SK-MEL-5 (cell line): Measurements from ENCODE around the gene CYBC1. TPM values are rescaled to one million over a fixed set of nuclear protein-coding genes. Genes with fewer than 3 reads are reported as not detected.

Source experiments
- DNase-seq: peaks from one replicate; pipeline ENCODE4 v3.0.0-alpha.2; 2016; ENCODE audit warnings: low read depth, low spot score
- in situ Hi-C: cut with HindIII; loops from 2 replicates; pipeline ENCODE4 v1.10.0; 2016; ENCODE audit warnings: low sequenced_read_pairs, high pct_unique_total_duplicates, low pct_unique_long_range_greater_than_20kb
- total RNA-seq: library from RNA; depleted of rRNA; stranded (reverse); fragments of >200 nt; shearing (Covaris generic); gene quantifications from 2 replicates; pipeline ENCODE4 v1.2.3, GENCODE V29; 2014

The CYBC1 gene
- total RNA-seq, 1 experiment from 2014 or later: 27.3 TPM

DNA sequence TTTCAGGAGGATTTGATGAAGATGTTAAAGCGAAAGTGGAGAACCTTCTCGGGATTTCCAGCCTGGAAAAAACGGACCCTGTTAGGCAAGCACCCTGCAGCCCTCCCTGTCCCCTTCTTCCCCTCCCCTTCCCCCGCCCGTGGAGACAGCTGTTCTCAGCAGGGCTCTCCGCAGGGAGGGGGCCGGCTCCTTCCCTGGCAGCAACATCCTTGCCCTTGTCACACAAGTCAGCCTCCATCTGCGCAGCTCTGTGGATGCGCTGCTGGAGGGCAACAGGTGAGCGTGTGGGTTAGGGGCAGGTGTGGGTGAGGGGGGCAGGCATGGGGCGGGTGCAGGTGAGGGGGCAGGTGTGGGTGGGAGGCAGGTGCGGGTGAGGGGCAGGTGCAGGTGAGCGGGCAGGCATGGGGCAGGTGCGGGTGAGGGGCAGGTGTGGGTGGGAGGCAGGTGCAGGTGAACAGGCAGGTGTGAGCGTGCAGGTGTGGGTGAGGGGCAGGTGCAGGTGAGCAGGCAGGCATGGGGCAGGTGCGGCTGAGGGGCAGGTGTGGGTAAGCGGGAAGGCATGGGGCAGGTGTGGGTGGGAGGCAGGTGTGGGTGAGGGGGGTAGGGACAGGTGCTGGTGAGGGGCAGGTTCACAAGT lies 9.4 kb downstream of the CYBC1 start:
- in situ Hi-C loops: no loop called here
- no peak for DNase-seq

- in situ Hi-C loops: no loop called here
- no peak for DNase-seq
These were observed 10.0 kb downstream of the CYBC1 start for GRCh38 chr17:82440469-82440981.

- in situ Hi-C loops: no loop called here
- DNase-seq: no peak
These were observed 10.7 kb downstream of the CYBC1 start for GRCh38 chr17:82439829-82440365.

- in situ Hi-C loops: no loop called here
- no peak for DNase-seq
These were observed 11.2 kb downstream of the CYBC1 start for GRCh38 chr17:82439194-82439828.

- DNase-seq: no peak
- in situ Hi-C loops: no loop called here
These were observed 12.0 kb downstream of the CYBC1 start for GRCh38 chr17:82438401-82439193.

GRCh38 chr17:82437325-82437668 lies 13.3 kb downstream of the CYBC1 start:
- in situ Hi-C loops: no loop called here
- DNase-seq: no peak

GRCh38 chr17:82436601-82437324 lies 13.8 kb downstream of the CYBC1 start:
- no peak for DNase-seq
- in situ Hi-C loops: no loop called here

DNA sequence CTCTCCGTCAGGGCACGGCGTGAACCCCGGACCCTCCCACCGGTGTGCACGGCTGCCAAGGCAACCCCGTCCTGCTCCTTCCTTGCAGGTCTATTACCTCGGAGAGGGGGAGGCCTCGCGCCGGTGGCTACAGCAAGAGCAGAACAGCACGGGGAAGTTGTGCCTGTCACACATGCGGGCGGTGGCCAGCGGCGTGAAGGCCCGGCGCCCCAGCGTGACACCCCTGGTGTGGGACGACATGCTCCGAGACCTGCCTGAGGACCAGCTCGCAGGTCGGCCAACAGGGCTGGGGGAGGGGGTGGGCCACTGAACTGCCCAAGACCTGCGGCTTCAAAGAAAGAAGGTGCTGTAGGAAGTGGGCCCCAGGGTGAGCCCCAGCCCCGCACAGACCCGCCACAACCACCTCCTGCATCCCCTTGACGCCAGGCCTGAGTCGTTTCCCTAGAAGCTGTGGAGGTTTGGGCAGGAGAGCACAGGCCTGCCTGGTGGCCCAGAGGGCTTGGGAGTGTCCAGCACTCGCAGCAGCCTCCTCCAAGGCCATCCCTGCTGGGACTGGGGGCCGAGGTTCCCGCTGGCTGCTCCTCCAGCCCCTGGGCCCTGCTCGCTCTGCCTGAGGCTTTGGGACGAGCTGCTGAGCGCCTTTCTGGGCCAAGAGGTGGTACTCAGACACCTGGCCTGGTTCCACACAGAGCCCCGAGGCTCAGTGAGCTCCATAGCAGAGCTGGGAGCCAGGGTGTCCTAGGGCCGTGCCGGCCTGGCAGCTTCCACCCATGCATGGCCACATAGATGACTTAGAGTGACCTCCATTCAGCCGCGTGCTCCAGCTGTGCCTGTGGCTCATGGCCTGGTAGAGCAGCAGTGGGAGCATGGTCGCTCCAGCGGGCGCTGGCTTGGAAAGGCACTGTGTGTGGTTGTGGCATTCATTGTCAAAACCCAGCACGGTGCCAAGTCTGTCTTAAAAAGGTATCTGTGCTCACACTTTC lies 14.7 kb downstream of the CYBC1 start:
- DNase-seq: no peak
- in situ Hi-C loops: no loop called here

DNA sequence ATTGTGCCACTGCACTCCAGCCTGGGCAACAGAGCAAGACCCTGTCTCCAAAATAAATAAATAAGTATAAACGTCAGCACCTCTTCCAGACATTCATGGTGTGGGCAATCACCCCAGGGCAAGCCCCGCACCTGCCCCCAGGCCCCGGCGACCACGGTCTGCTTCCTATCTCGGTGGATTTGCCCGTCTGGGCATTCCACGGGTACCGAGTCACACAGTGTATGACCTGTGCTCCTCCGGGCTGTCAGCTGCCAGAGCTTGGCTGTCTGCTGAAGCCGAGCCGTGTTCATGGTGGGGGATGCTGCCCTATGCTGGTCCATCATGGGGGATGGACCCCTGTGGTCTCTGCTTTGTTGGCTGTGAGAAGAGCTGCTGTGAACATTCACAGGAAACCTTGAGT lies 15.4 kb downstream of the CYBC1 start:
- in situ Hi-C loops: no loop called here
- no peak for DNase-seq

DNA sequence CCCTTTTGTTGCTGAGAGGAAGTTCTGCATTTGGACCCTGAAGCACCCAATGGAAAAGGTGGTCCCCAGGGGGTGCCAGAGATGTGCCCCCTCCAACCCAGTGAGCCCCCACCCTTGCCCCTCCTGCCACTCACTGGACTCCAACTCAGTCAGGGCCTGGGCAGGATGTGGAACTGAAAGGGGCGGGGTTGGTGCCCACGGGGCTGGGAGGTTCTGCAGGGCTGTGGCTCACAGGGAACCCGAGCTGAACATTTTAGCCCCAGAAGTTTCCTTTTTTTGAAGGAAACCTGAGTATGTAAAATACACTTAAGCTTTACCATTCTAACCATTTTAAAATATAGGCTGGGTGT lies 16.4 kb downstream of the CYBC1 start:
- DNase-seq: no peak
- in situ Hi-C loops: no loop called here

DNA sequence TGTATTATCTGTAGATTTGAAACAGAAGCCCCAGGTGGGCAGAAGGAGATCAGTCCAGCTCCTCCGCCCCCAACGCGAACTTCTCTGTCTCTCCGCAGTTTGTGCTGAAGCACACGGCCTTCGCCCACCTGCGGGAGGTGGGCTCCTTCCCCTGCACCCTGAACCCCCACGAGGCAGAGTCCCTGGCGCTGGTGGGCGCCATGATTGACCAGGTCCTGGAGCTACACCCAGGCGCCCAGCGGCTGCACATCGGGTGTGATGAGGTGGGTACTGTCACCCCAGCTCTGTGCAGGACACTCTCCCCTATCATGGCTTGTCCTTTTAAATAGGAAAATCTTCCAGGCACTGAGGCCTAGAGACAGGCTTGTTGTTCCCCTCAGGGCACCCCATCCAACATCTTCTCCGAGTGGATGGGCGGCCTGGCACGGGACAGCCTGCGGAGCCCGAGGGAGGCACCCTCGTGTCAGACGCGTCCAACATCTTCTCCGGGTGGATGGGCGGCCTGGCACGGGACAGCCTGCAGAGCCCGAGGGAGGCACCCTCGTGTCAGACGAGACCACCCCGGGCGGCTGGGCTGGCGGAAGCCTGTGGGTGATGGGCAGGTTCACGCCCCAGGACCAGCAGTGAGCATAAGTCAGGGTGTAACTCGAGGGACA lies 16.9 kb downstream of the CYBC1 start:
- no peak for DNase-seq
- in situ Hi-C loops: no loop called here

GRCh38 chr17:82432017-82432416 lies 18.5 kb downstream of the CYBC1 start:
- DNase-seq: no peak
- in situ Hi-C loops: no loop called here

DNA sequence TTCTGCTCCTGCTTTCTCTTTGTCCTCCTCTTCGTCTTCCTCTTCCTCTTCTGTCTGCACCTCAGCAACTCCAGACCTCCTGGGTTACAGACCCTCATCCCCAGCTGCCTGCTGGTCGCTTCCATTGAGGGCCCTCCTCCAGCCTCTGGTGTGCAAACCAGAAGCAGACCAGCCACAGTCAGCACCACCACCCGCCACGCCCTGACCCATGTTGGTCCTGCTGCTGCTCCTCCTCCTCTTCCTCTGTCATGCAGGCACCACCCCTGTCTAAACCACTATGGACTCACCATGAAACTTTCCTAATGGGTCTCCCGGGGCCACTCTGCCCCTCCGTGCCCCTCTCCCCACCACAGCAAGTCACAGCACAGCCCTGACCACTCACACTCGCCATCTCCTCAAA lies 20.7 kb downstream of the CYBC1 start:
- DNase-seq: no peak
- in situ Hi-C loops: no loop called here

DNA sequence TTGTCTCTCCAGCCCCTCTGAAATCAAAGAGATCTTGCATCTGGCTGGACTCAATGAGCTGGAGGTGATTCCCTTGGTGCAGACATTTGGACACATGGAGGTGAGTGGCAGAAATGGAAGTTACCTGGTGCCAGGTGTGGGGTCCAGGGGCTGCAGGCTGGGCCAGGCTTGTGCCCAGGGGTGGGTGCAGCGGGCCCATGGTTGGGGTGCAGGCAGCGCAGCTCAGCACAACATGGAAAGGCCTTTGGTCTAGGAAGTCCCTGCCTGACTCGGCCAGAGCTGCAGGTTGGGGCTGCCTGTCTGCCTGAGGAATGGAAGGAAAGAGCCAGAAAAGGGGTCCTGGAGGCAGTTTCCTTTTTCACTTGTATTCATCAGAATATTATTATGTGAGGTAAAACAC lies 22.0 kb downstream of the CYBC1 start:
- DNase-seq: no peak
- in situ Hi-C loops: no loop called here

DNA sequence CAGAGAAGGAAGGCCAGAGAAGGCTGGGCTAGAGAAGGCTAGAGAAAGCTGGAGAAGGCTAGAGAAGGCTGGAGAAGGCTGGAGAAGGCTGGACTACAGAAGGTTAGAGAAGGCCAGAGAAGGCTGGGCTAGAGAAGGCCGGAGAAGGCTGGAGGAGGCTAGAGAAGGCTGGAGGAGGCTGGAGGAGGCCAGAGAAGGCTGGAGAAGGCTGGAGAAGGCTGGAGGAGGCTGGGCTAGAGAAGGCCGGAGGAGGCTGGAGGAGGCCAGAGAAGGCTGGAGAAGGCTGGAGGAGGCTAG lies 25.7 kb downstream of the CYBC1 start:
- in situ Hi-C loops: no loop called here
- DNase-seq: no peak

- DNase-seq: peak; percentile 45
- in situ Hi-C loops: no loop called here
These were observed 26.3 kb downstream of the CYBC1 start for GRCh38 chr17:82424001-82424862.
